K562 (cell line): ENCODE data around the gene SPRYD3. TPM values are rescaled to one million over a fixed set of nuclear protein-coding genes. Genes with fewer than 3 reads are reported as not detected.

Experiments
- ATAC-seq: fragments of 200-7000 bp; cut with Tn5 transposase; 3 replicates; pipeline ENCODE4 v1.9.1; 2020; ENCODE audit warnings: moderate library complexity
- BruUV-seq: library from RNA; stranded (reverse); fragments of 400-500 nt; replicated peaks from 2 replicates; lab custom pipeline; 2021; lab: Mats Ljungman, UMichigan
- CTCF ChIA-PET: fragments of 300-600 bp; formaldehyde crosslinking; extraction: SDS; loops from one replicate; lab custom pipeline; 2021; ENCODE audit warnings: low intra/inter-chr PET ratio; lab: Yijun Ruan, JAX
- POLR2A ChIA-PET: fragments of 300-600, 350-650 bp; sonication (Branson Sonifier 250); formaldehyde crosslinking; extraction: SDS; loops from one replicate; lab custom pipeline; 2021; ENCODE audit warnings: antibody characterized with exemption, inconsistent platforms; lab: Yijun Ruan, JAX
- DNase-seq, 4 experiments: peaks; one replicate each; pipeline versions ENCODE4 v3.0.0 to v3.0.0-alpha.2; 2011 to 2018; ENCODE audit warnings: low spot score in 3 of 4, mixed read lengths in 3 of 4; ENCODE audit errors: extremely low read depth in 1 of 4
- FAIRE-seq: peaks from 2 replicates; lab custom pipeline; 2011; peaks lifted over from hg19 to GRCh38; lab: Jason Lieb, UNC
- H2AFZ ChIP-seq: 2 replicates; pipeline ENCODE4 v1.6.0; 2011; ENCODE audit warnings: low read depth, low read length, control low read depth, inconsistent platforms
- H3K27ac ChIP-seq: fragments of 200-600 bp; 3 replicates; pipeline ENCODE4 v1.8.0; 2011; ENCODE audit warnings: low read depth, mild to moderate bottlenecking, control low read depth, inconsistent platforms, low read length, moderate library complexity, mixed read lengths; ENCODE audit errors: extremely low read depth
- H3K27me3 ChIP-seq, 2 experiments: fragments of 300-600 bp in 1 of 2; 2 replicates in 1 of 2; 3 replicates in 1 of 2; pipeline versions ENCODE4 v1.6.0 to v1.8.0; 2011; ENCODE audit warnings: inconsistent platforms in 2 of 2, low read length in 2 of 2, mild to moderate bottlenecking in 1 of 2, mixed read lengths in 1 of 2, moderate library complexity in 1 of 2; ENCODE audit not compliant: control insufficient read depth in 2 of 2, insufficient read depth in 2 of 2
- H3K36me3 ChIP-seq: fragments of 300-600 bp; 3 replicates; pipeline ENCODE4 v1.8.0; 2011; ENCODE audit warnings: mild to moderate bottlenecking, low read length, inconsistent platforms; ENCODE audit not compliant: control insufficient read depth, insufficient read depth
- H3K4me1 ChIP-seq, 2 experiments: fragments of 200-600 bp in 1 of 2; replicated peaks in 1 of 2; 2 replicates in 1 of 2; 3 replicates in 1 of 2; pipeline versions ENCODE4 v1.5.1 to v1.8.0; 2011; ENCODE audit warnings: inconsistent platforms in 2 of 2, low read length in 2 of 2, mild to moderate bottlenecking in 1 of 2, mixed read lengths in 1 of 2, moderate library complexity in 1 of 2; ENCODE audit not compliant: control insufficient read depth in 2 of 2, insufficient read depth in 2 of 2
- H3K4me2 ChIP-seq: 2 replicates; pipeline ENCODE4 v1.6.1; 2011; ENCODE audit warnings: low read length, control low read depth, inconsistent platforms, mixed read lengths; ENCODE audit not compliant: insufficient read depth
- H3K4me3 ChIP-seq: fragments of 200-600 bp; sonication (generic), shearing (Covaris generic); 2 replicates; pipeline ENCODE4 v1.5.1; 2016; ENCODE audit warnings: control low read depth, inconsistent platforms
- H3K79me2 ChIP-seq: fragments of 200-600 bp; 3 replicates; pipeline ENCODE4 v1.8.0; 2011; ENCODE audit warnings: low read length, inconsistent platforms; ENCODE audit not compliant: control insufficient read depth, insufficient read depth
- H3K9ac ChIP-seq, 2 experiments: 2 replicates each; pipeline versions ENCODE4 v1.6.0 to v1.6.1; 2011; ENCODE audit warnings: low read depth in 2 of 2, low read length in 2 of 2, control low read depth in 1 of 2, inconsistent platforms in 1 of 2, mild to moderate bottlenecking in 1 of 2, mixed read lengths in 1 of 2; ENCODE audit not compliant: insufficient read depth in 1 of 2
- H3K9me1 ChIP-seq: one replicate; pipeline ENCODE4 v1.6.0; 2011; ENCODE audit warnings: inconsistent platforms, mild to moderate bottlenecking, low read length, moderate library complexity; ENCODE audit not compliant: control insufficient read depth, insufficient read depth
- H3K9me3 ChIP-seq: replicated peaks from 2 replicates; pipeline ENCODE4 v1.5.1; 2011; ENCODE audit warnings: low read depth, low read length, inconsistent platforms; ENCODE audit not compliant: control insufficient read depth, insufficient read depth
- H4K20me1 ChIP-seq: replicated peaks from 2 replicates; pipeline ENCODE4 v1.6.1; 2011; ENCODE audit warnings: low read length, inconsistent platforms, mixed read lengths; ENCODE audit not compliant: control insufficient read depth, insufficient read depth
- CEBPB ChIP-seq: fragments of 450-650 bp; IDR thresholded peaks from 2 replicates; pipeline ENCODE4 v1.6.1; 2016; ENCODE audit warnings: missing genetic modification characterization, missing compliant biosample characterization
- CTBP1 ChIP-seq: fragments of 450-650 bp; IDR thresholded peaks from 2 replicates; pipeline ENCODE4 v1.6.1; 2016; ENCODE audit warnings: borderline replicate concordance
- GATA2 ChIP-seq: sonication (generic); formaldehyde crosslinking; IDR thresholded peaks from 2 replicates; pipeline ENCODE4 v1.4.0; 2020; ENCODE audit warnings: mild to moderate bottlenecking, missing genetic modification reagents
- REST ChIP-seq, 2 experiments: fragments of 450-650 bp; formaldehyde crosslinking in 1 of 2; IDR thresholded peaks; 2 replicates each; pipeline versions ENCODE4 v1.4.0 to v1.6.1; 2014 to 2020; ENCODE audit warnings: mild to moderate bottlenecking in 2 of 2, borderline replicate concordance in 1 of 2, low read depth in 1 of 2
- SRF ChIP-seq, 2 experiments: fragments of 250-450, 450-650 bp in 1 of 2; sonication (Bioruptor Pico) in 1 of 2; sonication (generic) in 1 of 2; formaldehyde crosslinking; IDR thresholded peaks; 2 replicates each; pipeline versions ENCODE4 v1.5.0 to v1.5.1; 2020 to 2022; ENCODE audit warnings: mild to moderate bottlenecking in 1 of 2, missing genetic modification reagents in 1 of 2
- U2AF2 ChIP-seq: fragments of 200-400 bp; formaldehyde crosslinking; optimal IDR thresholded peaks from 2 replicates; pipeline ENCODE3; 2017; ENCODE audit warnings: low read depth, mild to moderate bottlenecking, low read length
- ZNF24 ChIP-seq: fragments of 450-650 bp; IDR thresholded peaks from 2 replicates; pipeline ENCODE4 v1.6.1; 2016
- ZNF280A ChIP-seq: fragments of 450-650 bp; IDR thresholded peaks from 2 replicates; pipeline ENCODE4 v1.6.1; 2018; ENCODE audit warnings: mild to moderate bottlenecking, low read depth; ENCODE audit not compliant: partially characterized antibody
- WGBS: fragments of 100-300 bp; shearing (Covaris generic); methylation state at CpG from one replicate; pipeline ENCODE4 v1.1.6; 2016; ENCODE audit warnings: low coverage, mixed read lengths; ENCODE audit not compliant: insufficient coverage; ENCODE audit errors: missing lambda C conversion rate; 5-methylcytosine and 5-hydroxymethylcytosine counted together
- in situ Hi-C: fragments of 300-500 bp; cut with MboI; formaldehyde crosslinking; loops from 4 replicates; pipeline ENCODE4 v1.15.0; 2018; ENCODE audit warnings: inconsistent platforms, mixed read lengths
- intact Hi-C: fragments of 100-400 bp; cut with micrococcal nuclease; formaldehyde crosslinking; loops from 2 replicates; pipeline ENCODE4 v1.14.2; 2022
- polyA plus RNA-seq, 8 experiments: library from polyadenylated mRNA; depleted of rRNA in 4 of 8; stranded (reverse) in 5 of 8; unstranded in 3 of 8; fragments of >200 nt; fragmentation: Nextera tagmentation in 2 of 8; fragmentation: Illumina TruSeq in 1 of 8; extraction: Ambion mirVana in 2 of 8; extraction: Trizol in 1 of 8; gene quantifications; 2 replicates each; pipeline versions ENCODE4 v1.2.1 to v1.2.3, GENCODE V29; 2011 to 2014; ENCODE audit warnings: inconsistent platforms in 1 of 8, missing spikeins in 1 of 8
- total RNA-seq, 7 experiments: library from RNA; depleted of rRNA in 6 of 7; stranded (reverse); fragments of >200 nt in 6 of 7; fragmentation: Illumina TruSeq in 2 of 7; extraction: Trizol in 2 of 7; gene quantifications; 2 replicates each; pipeline versions ENCODE4 v1.2.1 to v1.2.3, GENCODE V29; 2011 to 2021; ENCODE audit warnings: low replicate concordance in 1 of 7

Gene SPRYD3
- total and polyA plus RNA-seq, 9 of the 15 experiments (the other 6 are each of a cell fraction or from before 2014, with no cell fraction given), result 1.5 to 13.6 (median 7.6) TPM

GRCh38 chr12:53090554-53090953 lies 11.4 kb upstream of the SPRYD3 start:
- WGBS, result 3% methylated on average over 2 of the region's 2 CpGs
- Histone ChIP-seq H3K4me1 (peaks cover 6 to 11% of the 10 kb centered on the region in 2 experiments), H3K79me2 (no peaks in the 10 kb centered on the region), H3K27ac (no peak overlapping the region), H3K9me1 (no peaks in the 10 kb centered on the region), H3K27me3 (no peaks in the 10 kb centered on the region), H3K4me2 (no peak overlapping the region), H4K20me1 (no peaks in the 10 kb centered on the region), H3K9ac (no peak overlapping the region), H2AFZ (peak overlapping the region; percentile 55), H3K36me3 (no peaks in the 10 kb centered on the region), H3K9me3 (no peaks in the 10 kb centered on the region), H3K4me3 (no peak overlapping the region)
- ATAC-seq (peak; percentile 35; the same call in 1 of the 3 replicates), DNase-seq (peak in 1 of 4 experiments; percentile 5), FAIRE-seq (no peak)
- ChIA-PET POLR2A (interaction anchor here (0.7 to 2.6 kb wide), 5 partner anchors 10 to 211 kb away, joined by 3 to 12 read pairs (median 4); partner anchors contain the start of gene SPRYD3), CTCF (no interaction called here)
- in situ Hi-C loops (no loop called here), intact Hi-C loops (no loop called here)
- TF ChIP-seq GATA2 (CRISPR knock-in tag), result 0 out of 2 replicates have a peak, but pooled peaks have one; percentile 18
- peak; percentile 71; the same call in 1 of the 2 replicates for TF ChIP-seq REST (IDR thresholded peaks at IDR 0.05; ENCODE audit: borderline replicate concordance)
- no peak for TF ChIP-seq REST (CRISPR knock-in tag; IDR thresholded peaks at IDR 0.05; ENCODE audit: low read depth)
- peak in 1 of 2 experiments; percentile 79; a peak in 2 of 4 replicates for TF ChIP-seq SRF (CRISPR knock-in tag; IDR thresholded peaks at IDR 0.05)
- TF ChIP-seq CEBPB (tag), result peak; percentile 53; the same call in 1 of the 2 replicates
- no peak for TF ChIP-seq CTBP1
- TF ChIP-seq U2AF2, result no peak
- TF ChIP-seq ZNF24, result peak; percentile 82; the same call in 1 of the 2 replicates
- TF ChIP-seq ZNF280A, result no peak
- BruUV-seq, result no TSS peak
